Measurements from ENCODE around the gene TRAPPC3L. TPM values are rescaled to one million over a fixed set of nuclear protein-coding genes. Genes with fewer than 3 reads are reported as not detected.

TRAPPC3L gene
- total RNA-seq, 1 experiment from 2014 or later = not detected

- no peak for TF ChIP-seq CTCF (IDR thresholded peaks at IDR 0.05; ENCODE audit: insufficient read depth in 1 of 2, low read depth in 1 of 2, low read length in 1 of 2, severe bottlenecking in 1 of 2, unreplicated experiment in 1 of 2)
- Mint-ChIP-seq H3K27me3 (ENCODE audit: insufficient read depth, unreplicated experiment) (no peaks in the 10 kb centered on the region), H3K4me1 (ENCODE audit: low read depth, unreplicated experiment) (no peaks in the 10 kb centered on the region), H3K36me3 (ENCODE audit: insufficient read depth, unreplicated experiment) (peaks cover 34% of the 10 kb centered on the region), H3K9me3 (ENCODE audit: unreplicated experiment) (no peaks in the 10 kb centered on the region), H3K4me3 (ENCODE audit: unreplicated experiment) (no peak overlapping the region), H3K27ac (ENCODE audit: unreplicated experiment) (no peak overlapping the region)
- Histone ChIP-seq H3K4me1 (no peaks in the 10 kb centered on the region), H3K36me3 (ENCODE audit: control insufficient read depth, insufficient read depth, low read length) (no peaks in the 10 kb centered on the region), H3K27me3 (replicated peaks; ENCODE audit: control insufficient read depth, insufficient read depth, low read length) (no peaks in the 10 kb centered on the region), H3K4me3 (ENCODE audit: low read depth, low read length) (no peak overlapping the region), H3K9me3 (no peaks in the 10 kb centered on the region)
- BruUV-seq (replicated peaks) = no TSS peak
- intact Hi-C loops (cut with micrococcal nuclease; ENCODE audit: unreplicated experiment) = no loop called here
- no peak for DNase-seq
- POLR2A ChIA-PET = no interaction called here
- CTCF ChIA-PET = no interaction called here
Observed at GRCh38 chr6:116586276-116586675, 40.8 kb upstream of the TRAPPC3L start.

- Mint-ChIP-seq H3K27me3 (ENCODE audit: insufficient read depth, unreplicated experiment) (no peaks in the 10 kb centered on the region), H3K4me1 (ENCODE audit: low read depth, unreplicated experiment) (peaks cover 6% of the 10 kb centered on the region), H3K27ac (ENCODE audit: unreplicated experiment) (no peak overlapping the region), H3K4me3 (ENCODE audit: unreplicated experiment) (no peak overlapping the region), H3K36me3 (ENCODE audit: insufficient read depth, unreplicated experiment) (peaks cover 45% of the 10 kb centered on the region), H3K9me3 (ENCODE audit: unreplicated experiment) (no peaks in the 10 kb centered on the region)
- Histone ChIP-seq H3K9me3 (no peaks in the 10 kb centered on the region), H3K4me1 (no peaks in the 10 kb centered on the region), H3K36me3 (ENCODE audit: control insufficient read depth, insufficient read depth, low read length) (no peaks in the 10 kb centered on the region), H3K4me3 (ENCODE audit: low read depth, low read length) (no peak overlapping the region), H3K27me3 (replicated peaks; ENCODE audit: control insufficient read depth, insufficient read depth, low read length) (no peaks in the 10 kb centered on the region)
- BruUV-seq (replicated peaks) = no TSS peak
- intact Hi-C loops (cut with micrococcal nuclease; ENCODE audit: unreplicated experiment) = no loop called here
- CTCF ChIA-PET = no interaction called here
- POLR2A ChIA-PET = no interaction called here
- TF ChIP-seq CTCF (IDR thresholded peaks at IDR 0.05; ENCODE audit: insufficient read depth in 1 of 2, low read depth in 1 of 2, low read length in 1 of 2, severe bottlenecking in 1 of 2, unreplicated experiment in 1 of 2) = no peak
- DNase-seq = no peak
Observed at GRCh38 chr6:116580198-116580597, 34.7 kb upstream of the TRAPPC3L start.

GRCh38 chr6:116579143-116579542 lies 33.7 kb upstream of the TRAPPC3L start:
- no peaks in the 10 kb centered on the region for H3K9me3 ChIP-seq
- H3K36me3 ChIP-seq (ENCODE audit: control insufficient read depth, insufficient read depth, low read length) = no peaks in the 10 kb centered on the region
- Mint-ChIP-seq H3K27me3 (ENCODE audit: insufficient read depth, unreplicated experiment) (no peaks in the 10 kb centered on the region), H3K27ac (ENCODE audit: unreplicated experiment) (no peak overlapping the region), H3K4me1 (ENCODE audit: low read depth, unreplicated experiment) (peaks cover 6% of the 10 kb centered on the region), H3K4me3 (ENCODE audit: unreplicated experiment) (no peak overlapping the region), H3K9me3 (ENCODE audit: unreplicated experiment) (no peaks in the 10 kb centered on the region), H3K36me3 (ENCODE audit: insufficient read depth, unreplicated experiment) (peaks cover 45% of the 10 kb centered on the region)
- no peak for TF ChIP-seq CTCF (IDR thresholded peaks at IDR 0.05; ENCODE audit: insufficient read depth in 1 of 2, low read depth in 1 of 2, low read length in 1 of 2, severe bottlenecking in 1 of 2, unreplicated experiment in 1 of 2)
- POLR2A ChIA-PET = no interaction called here
- BruUV-seq (replicated peaks) = no TSS peak
- H3K4me1 ChIP-seq = no peaks in the 10 kb centered on the region
- no peaks in the 10 kb centered on the region for H3K27me3 ChIP-seq (replicated peaks; ENCODE audit: control insufficient read depth, insufficient read depth, low read length)
- no peak overlapping the region for H3K4me3 ChIP-seq (ENCODE audit: low read depth, low read length)
- intact Hi-C loops (cut with micrococcal nuclease; ENCODE audit: unreplicated experiment) = no loop called here
- no peak for DNase-seq
- CTCF ChIA-PET = no interaction called here
